ENCODE data around the gene PRKCE.

PRKCE gene

DNA sequence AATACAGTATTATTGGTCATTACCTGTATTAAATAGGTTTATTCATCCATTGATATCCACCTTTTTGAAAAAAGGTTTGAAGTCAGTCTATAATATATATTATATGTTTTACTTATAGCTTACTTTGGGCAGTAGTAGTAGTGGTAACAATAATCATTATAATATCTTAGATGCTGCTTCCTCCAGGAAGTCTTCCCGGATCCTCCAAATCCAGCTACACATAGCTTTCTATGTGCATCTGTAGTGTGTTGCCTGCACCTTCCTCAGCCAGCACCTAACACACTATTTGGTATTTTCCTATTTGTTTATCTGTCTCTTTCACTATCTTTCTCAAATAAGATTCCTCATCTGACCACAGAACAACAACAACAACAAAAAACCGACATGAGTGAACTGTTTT, 81.0 kb downstream of the PRKCE start:
- TF ChIP-seq, protein P1, sequence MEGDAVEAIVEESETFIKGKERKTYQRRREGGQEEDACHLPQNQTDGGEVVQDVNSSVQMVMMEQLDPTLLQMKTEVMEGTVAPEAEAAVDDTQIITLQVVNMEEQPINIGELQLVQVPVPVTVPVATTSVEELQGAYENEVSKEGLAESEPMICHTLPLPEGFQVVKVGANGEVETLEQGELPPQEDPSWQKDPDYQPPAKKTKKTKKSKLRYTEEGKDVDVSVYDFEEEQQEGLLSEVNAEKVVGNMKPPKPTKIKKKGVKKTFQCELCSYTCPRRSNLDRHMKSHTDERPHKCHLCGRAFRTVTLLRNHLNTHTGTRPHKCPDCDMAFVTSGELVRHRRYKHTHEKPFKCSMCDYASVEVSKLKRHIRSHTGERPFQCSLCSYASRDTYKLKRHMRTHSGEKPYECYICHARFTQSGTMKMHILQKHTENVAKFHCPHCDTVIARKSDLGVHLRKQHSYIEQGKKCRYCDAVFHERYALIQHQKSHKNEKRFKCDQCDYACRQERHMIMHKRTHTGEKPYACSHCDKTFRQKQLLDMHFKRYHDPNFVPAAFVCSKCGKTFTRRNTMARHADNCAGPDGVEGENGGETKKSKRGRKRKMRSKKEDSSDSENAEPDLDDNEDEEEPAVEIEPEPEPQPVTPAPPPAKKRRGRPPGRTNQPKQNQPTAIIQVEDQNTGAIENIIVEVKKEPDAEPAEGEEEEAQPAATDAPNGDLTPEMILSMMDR (IDR thresholded peaks at IDR 0.05) = no peak

DNA sequence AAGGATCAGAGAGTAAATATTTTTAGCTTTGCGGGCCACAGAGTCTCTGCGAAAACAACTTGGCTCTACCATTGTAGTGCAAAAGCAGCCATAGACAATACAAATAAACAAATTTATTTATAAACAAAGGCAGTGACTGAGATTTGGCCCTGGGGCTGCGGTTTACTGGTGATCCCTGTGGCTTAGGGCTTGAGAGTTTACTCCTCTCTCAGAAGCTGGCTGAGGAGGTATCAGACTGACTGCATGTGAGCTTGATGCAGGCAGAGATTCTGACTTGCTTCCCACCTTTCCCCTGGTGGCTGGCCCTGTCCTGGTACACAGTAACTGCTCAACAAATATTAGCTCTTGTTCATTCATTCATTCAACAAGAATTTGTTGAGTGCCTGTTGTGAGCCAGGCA, 81.5 kb downstream of the PRKCE start:
- TF ChIP-seq, protein P1 (IDR thresholded peaks at IDR 0.05) = no peak

DNA sequence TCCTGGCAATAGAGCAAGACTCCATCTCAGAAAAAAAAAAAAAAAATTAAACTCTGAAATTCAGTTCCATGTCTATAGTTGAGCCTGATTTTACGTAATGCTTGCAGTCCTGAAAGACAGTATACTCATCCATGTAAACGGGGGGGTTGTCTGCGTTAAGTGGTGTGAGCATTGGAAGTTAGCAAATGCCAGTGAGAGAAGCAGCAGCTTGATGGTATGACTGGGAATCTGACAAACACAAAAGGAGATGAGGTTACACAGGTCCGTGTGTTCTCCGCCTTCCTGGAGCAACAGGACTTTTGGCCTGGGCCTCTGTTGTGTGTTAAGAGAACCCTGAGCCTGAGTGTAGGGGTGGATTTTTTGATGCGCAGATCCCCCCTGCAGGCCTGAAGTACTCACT, 82.9 kb downstream of the PRKCE start:
- TF ChIP-seq, protein P1 (IDR thresholded peaks at IDR 0.05) = no peak

DNA sequence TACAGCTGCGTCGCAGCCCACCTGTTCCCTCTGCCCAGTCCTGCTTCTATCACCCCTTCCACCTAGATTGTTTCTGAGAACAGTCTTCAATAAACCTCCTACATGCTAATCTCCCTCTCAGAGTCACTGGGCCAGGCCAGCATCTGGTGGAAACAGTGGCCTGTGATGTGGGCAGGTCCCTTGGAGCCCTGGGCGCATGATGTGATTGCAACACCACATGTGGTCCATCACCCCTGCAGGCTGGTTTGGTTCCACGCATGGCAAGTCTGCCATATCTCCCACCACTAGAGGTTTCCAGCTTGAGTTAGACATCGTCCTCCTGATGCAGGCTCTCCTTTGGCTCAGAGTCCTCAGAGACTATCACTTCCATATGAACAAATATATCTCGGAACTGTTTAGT, 83.5 kb downstream of the PRKCE start:
- TF ChIP-seq, protein P1 (IDR thresholded peaks at IDR 0.05) = no peak

DNA sequence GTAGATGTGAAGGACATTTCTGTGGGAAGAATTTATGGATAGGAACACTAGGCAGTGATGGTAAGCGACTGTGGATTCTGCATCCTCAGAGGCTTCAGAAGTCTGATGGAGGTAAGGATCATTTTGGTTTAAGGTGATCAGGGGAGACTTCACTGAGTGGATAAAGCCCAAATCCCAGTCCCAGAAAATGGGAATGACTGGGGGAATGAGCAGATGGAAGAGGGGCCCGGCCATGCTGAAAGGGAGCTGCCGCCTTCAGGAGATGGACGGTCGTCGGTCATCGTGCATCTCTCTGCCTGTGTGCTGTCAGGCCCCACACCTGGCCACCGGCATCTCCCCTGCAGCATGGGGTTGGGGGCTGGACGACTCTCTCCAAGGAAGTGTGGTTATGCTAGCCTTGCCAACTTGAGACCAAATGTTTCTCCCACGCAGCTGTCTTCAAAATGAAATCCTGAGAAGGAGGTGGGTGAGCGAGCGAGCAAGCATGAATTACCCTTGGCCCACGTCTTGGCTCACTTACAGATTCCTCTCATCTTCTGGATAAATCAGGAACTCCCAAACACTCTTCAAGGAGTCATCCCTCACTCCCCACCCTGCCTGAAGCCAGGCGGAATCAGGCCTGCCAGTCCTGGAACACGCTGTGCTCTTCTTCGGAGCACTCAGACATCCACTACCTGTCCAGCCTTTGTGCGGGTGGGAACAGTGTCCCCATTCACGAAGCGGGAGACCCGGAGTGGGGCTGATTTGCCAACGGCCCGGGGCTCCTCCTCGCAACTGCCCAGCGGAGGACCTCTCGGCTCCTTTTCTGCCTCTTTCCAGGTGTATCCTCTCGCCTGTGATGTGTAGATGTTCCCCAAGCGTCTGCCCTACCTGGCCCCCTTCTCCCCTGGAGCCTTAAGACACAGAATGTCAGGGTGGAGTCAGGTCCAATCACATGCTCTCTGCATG, 85.6 kb downstream of the PRKCE start:
- TF ChIP-seq, protein P1 (IDR thresholded peaks at IDR 0.05) = no peak

DNA sequence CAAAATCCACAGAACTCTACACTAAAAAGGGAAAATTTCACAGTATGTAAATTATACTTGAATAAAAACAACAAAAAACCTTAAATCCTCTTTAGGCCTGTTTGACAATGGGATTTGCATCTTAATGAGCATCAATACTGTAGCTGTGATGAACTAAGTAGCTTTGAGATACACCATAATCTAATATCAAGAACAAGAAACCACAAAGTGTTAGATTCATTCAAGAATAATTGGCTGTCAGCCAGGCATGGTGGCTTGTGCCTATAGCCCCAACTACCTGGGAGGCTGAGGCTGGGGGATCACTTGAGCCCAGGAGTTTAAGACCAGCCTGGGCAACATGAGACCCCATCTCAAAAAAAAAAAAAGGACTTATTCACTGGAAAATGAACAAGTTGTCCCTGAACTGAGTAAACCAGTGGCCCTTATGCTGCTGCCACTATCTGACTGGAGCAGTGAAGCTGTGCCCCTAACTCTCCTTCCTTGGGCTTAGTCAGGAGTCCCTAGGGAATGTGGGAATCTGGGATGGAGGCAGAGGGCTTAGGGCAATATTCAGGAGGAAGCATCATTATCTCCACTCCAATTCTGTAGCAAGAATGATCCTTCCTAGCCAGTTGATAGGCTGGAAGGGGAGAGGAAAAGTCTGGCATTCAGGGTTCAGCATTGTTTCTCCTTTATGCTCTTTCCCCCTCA, 88.5 kb downstream of the PRKCE start:
- TF ChIP-seq, protein P1 (IDR thresholded peaks at IDR 0.05) = no peak

DNA sequence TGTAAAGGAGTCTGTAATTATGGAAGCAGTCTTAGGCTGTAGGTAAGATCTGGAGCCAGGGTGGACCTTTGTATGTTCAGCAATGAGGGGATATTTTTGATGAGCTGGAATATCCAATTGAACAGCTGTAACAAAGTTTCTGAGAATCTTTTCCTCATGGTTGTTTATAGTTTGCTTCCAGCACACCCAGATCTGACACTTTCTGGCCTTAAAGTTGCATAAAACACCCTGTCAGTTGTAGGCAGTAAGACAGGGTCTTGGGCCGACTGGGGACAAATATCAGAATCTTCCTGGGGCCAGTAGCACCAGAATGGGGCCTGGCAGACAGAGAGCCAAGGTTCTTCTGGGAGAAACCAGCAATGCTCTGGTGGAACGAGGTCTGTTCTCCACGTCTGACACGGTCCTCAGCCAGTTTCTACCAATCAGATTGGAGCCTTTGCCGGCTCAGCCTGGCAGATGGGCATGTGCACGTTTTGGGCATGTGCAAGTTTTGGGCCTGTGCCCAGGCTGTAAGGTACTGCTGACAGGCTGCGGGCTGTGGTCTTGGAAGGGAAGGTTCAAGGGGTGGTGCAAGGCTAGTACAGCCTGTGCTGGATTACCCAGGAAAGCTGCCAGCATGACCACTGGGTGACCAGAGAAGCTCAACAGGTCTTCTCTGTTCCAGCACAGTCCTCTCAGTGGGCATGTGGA, 89.8 kb downstream of the PRKCE start:
- TF ChIP-seq, protein P1 (IDR thresholded peaks at IDR 0.05) = no peak

Data from LNCAP (cell line).